SK-N-SH treated with all-trans-retinoic acid at 6 μM for 48 hours (cell line): ENCODE measurements around the gene ZDHHC17.

Experiments used
- ATAC-seq: fragments of 200-7000 bp; cut with Tn5 transposase; 3 replicates; pipeline ENCODE4 v1.9.1; 2020; ENCODE audit warnings: mild to moderate bottlenecking, moderate library complexity
- BACH2 ChIP-seq: fragments of 250-450 bp; sonication (Bioruptor Pico); IDR thresholded peaks from 2 replicates; pipeline ENCODE4 v1.9.0; 2021; ENCODE audit warnings: mild to moderate bottlenecking, borderline replicate concordance
- CREB5 ChIP-seq: fragments of 250-450 bp; sonication (Bioruptor Pico); IDR thresholded peaks from 2 replicates; pipeline ENCODE4 v1.5.1; 2020; ENCODE audit warnings: low read depth, mild to moderate bottlenecking, moderate library complexity
- CSDC2 ChIP-seq: fragments of 250-450 bp; sonication (Bioruptor Pico); IDR thresholded peaks from 2 replicates; pipeline ENCODE4 v1.5.0; 2020; ENCODE audit warnings: mild to moderate bottlenecking, moderate library complexity
- CSRNP3 ChIP-seq: fragments of 250-450 bp; sonication (Bioruptor Pico); IDR thresholded peaks from 2 replicates; pipeline ENCODE4 v1.5.1; 2021; ENCODE audit warnings: mild to moderate bottlenecking, moderate library complexity
- ESRRG ChIP-seq: fragments of 250-450 bp; sonication (Bioruptor Pico); IDR thresholded peaks from 2 replicates; pipeline ENCODE4 v1.6.1; 2021; ENCODE audit warnings: mild to moderate bottlenecking
- GLIS3 ChIP-seq: fragments of 250-450 bp; sonication (Bioruptor Pico); IDR thresholded peaks from 2 replicates; pipeline ENCODE4 v1.5.0; 2020; ENCODE audit warnings: mild to moderate bottlenecking, moderate library complexity
- ISL1 ChIP-seq: fragments of 250-450 bp; sonication (Bioruptor Pico); IDR thresholded peaks from 2 replicates; pipeline ENCODE4 v2.1.2; 2022; ENCODE audit warnings: mild to moderate bottlenecking, moderate library complexity
- OSR1 ChIP-seq: fragments of 250-450 bp; sonication (Bioruptor Pico); IDR thresholded peaks from 2 replicates; pipeline ENCODE4 v1.8.0; 2022; ENCODE audit warnings: moderate library complexity, mild to moderate bottlenecking, inconsistent platforms
- PATZ1 ChIP-seq: fragments of 250-450 bp; sonication (Bioruptor Pico); IDR thresholded peaks from 2 replicates; pipeline ENCODE4 v1.8.0; 2020; ENCODE audit warnings: mild to moderate bottlenecking, moderate library complexity, borderline replicate concordance
- POU6F1 ChIP-seq: fragments of 250-450 bp; sonication (Bioruptor Pico); IDR thresholded peaks from 2 replicates; pipeline ENCODE4 v1.8.0; 2021; ENCODE audit warnings: low read depth, mild to moderate bottlenecking, moderate library complexity, borderline replicate concordance
- PPARA ChIP-seq: fragments of 250-450 bp; sonication (Bioruptor Pico); IDR thresholded peaks from 2 replicates; pipeline ENCODE4 v1.5.0; 2020; ENCODE audit warnings: mild to moderate bottlenecking, borderline replicate concordance
- RARB ChIP-seq: fragments of 250-450 bp; sonication (Bioruptor Pico); IDR thresholded peaks from 2 replicates; pipeline ENCODE4 v1.8.0; 2021; ENCODE audit warnings: mild to moderate bottlenecking, moderate library complexity
- TCF4 ChIP-seq: fragments of 250-450 bp; sonication (Bioruptor Pico); IDR thresholded peaks from 2 replicates; pipeline ENCODE4 v1.8.0; 2021; ENCODE audit warnings: mild to moderate bottlenecking, moderate library complexity, borderline replicate concordance
- TOX ChIP-seq: fragments of 250-450 bp; sonication (Bioruptor Pico); IDR thresholded peaks from 2 replicates; pipeline ENCODE4 v1.8.0; 2021; ENCODE audit warnings: mild to moderate bottlenecking, moderate library complexity, borderline replicate concordance
- TSHZ2 ChIP-seq: fragments of 250-450 bp; sonication (Bioruptor Pico); IDR thresholded peaks from 2 replicates; pipeline ENCODE4 v1.5.0; 2020; ENCODE audit warnings: mild to moderate bottlenecking, moderate library complexity
- ZC3H10 ChIP-seq: fragments of 250-450 bp; sonication (Bioruptor Pico); IDR thresholded peaks from 2 replicates; pipeline ENCODE4 v1.5.1; 2021; ENCODE audit warnings: mild to moderate bottlenecking, moderate library complexity
- ZFP3 ChIP-seq: fragments of 250-450 bp; sonication (Bioruptor Pico); IDR thresholded peaks from 2 replicates; pipeline ENCODE4 v1.5.0; 2020; ENCODE audit warnings: mild to moderate bottlenecking, moderate library complexity
- ZFP30 ChIP-seq: fragments of 450-650 bp; formaldehyde crosslinking; IDR thresholded peaks from 2 replicates; pipeline ENCODE4 v1.5.0; 2022; ENCODE audit warnings: mild to moderate bottlenecking, moderate library complexity
- ZNF565 ChIP-seq: fragments of 450-650 bp; formaldehyde crosslinking; conservative IDR thresholded peaks from 2 replicates; pipeline ENCODE4 v1.5.0; 2020; ENCODE audit warnings: low read depth, mild to moderate bottlenecking, moderate library complexity
- ZNF70 ChIP-seq: fragments of 450-650 bp; formaldehyde crosslinking; IDR thresholded peaks from 2 replicates; pipeline ENCODE4 v1.5.0; 2020; ENCODE audit warnings: mild to moderate bottlenecking, moderate library complexity
- ZNF8 ChIP-seq: fragments of 450-650 bp; formaldehyde crosslinking; IDR thresholded peaks from 2 replicates; pipeline ENCODE4 v1.5.0; 2020; ENCODE audit warnings: mild to moderate bottlenecking, moderate library complexity

The ZDHHC17 gene

DNA sequence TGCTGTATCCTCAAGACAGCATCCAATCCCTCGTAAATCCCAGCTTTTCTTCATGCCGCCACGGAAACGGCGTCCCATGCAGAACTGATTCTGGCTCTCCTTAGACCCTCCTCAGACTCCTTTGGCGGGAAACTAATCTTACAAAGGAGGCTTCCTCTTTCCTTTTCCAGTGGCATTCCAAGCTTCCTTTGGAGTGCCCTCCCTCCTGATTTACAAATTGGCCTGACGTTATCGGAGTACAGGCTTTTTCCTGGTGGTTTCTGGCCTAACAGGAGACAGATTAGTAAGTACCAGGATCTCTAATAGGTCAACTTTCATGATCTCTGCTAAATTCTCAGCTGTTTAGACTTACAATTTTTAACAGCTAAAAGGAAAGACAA lies 1.3 kb upstream of the ZDHHC17 start:
- ATAC-seq, result no peak
- TF ChIP-seq ZFP3 (CRISPR knock-in tag), result no peak
- TF ChIP-seq ZNF8, result no peak
- TF ChIP-seq CSDC2, result no peak
- no peak for TF ChIP-seq ZNF565 (CRISPR knock-in tag)
- TF ChIP-seq ISL1 (CRISPR knock-in tag), result no peak
- no peak for TF ChIP-seq CSRNP3 (CRISPR knock-in tag)
- no peak for TF ChIP-seq CREB5
- TF ChIP-seq ZNF70 (CRISPR knock-in tag), result no peak
- no peak for TF ChIP-seq TOX (CRISPR knock-in tag)
- no peak for TF ChIP-seq ZFP30
- no peak for TF ChIP-seq ESRRG
- no peak for TF ChIP-seq GLIS3 (CRISPR knock-in tag)
- no peak for TF ChIP-seq BACH2 (CRISPR knock-in tag)
- TF ChIP-seq TCF4 (CRISPR knock-in tag), result no peak
- TF ChIP-seq POU6F1 (CRISPR knock-in tag), result no peak

DNA sequence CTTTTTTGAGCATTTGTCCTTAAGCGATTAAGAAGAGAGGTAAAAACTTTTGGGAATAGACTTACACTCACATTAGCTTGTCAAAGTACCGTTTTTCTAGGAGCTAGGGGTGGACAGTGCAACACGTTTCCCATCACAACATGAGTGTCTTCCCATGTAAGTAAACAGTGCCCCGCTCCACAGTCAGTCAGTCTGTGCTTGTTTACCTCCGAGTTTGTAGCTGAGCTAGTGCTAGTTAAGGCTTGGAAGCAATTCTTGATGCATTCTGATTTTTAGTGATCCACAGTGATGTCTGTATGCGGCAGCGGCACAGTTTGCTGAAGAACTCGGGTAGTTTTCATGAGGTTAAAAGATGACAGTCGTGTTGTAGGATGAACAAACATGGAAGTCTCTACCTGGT lies 941 bp downstream of the ZDHHC17 start:
- TF ChIP-seq ZFP3 (CRISPR knock-in tag) (no peak), PATZ1 (no peak), ISL1 (CRISPR knock-in tag) (no peak), CSRNP3 (CRISPR knock-in tag) (no peak), POU6F1 (CRISPR knock-in tag) (no peak), GLIS3 (CRISPR knock-in tag) (no peak), CSDC2 (no peak), PPARA (CRISPR knock-in tag) (no peak), CREB5 (no peak), ZC3H10 (CRISPR knock-in tag) (no peak), ZNF565 (CRISPR knock-in tag) (no peak), TOX (CRISPR knock-in tag) (no peak), ZNF8 (no peak), RARB (CRISPR knock-in tag) (no peak), ZFP30 (no peak), ESRRG (no peak)
- ATAC-seq, result peak; percentile 14

GRCh38 chr12:76765598-76765997 lies 1.7 kb downstream of the ZDHHC17 start:
- TF ChIP-seq TSHZ2 (CRISPR knock-in tag), result no peak
- no peak for TF ChIP-seq ZNF8
- no peak for TF ChIP-seq TCF4 (CRISPR knock-in tag)
- TF ChIP-seq RARB (CRISPR knock-in tag), result no peak
- no peak for TF ChIP-seq ZFP3 (CRISPR knock-in tag)
- no peak for TF ChIP-seq PATZ1
- TF ChIP-seq OSR1 (CRISPR knock-in tag), result no peak
- no peak for ATAC-seq
